ENCODE measurements around the gene THOP1.
"Not testable (repeated sequence)": the region's sequence is repeated elsewhere in the genome, so short reads cannot be mapped to it uniquely, and the experiment has no call there.

THOP1 gene

GRCh38 chr19:2782936-2783780 lies 2.1 kb upstream of the THOP1 start, which contains the start of gene SGTA:
Gene SGTA (minus strand): TSS chr19:2783273. CDS start chr19:2769068, 14,205 bp downstream.
- peak; percentile 90 for DNase-seq

- no peak for DNase-seq
These were observed 1.5 kb upstream of the THOP1 start for GRCh38 chr19:2783781-2784145.

GRCh38 chr19:2787115-2787514 lies 1.8 kb downstream of the THOP1 start:
- DNase-seq = no peak

- no peak for DNase-seq
These were observed 2.9 kb downstream of the THOP1 start for GRCh38 chr19:2788237-2788636.

GRCh38 chr19:2790194-2790556 lies 4.9 kb downstream of the THOP1 start:
- no peak for DNase-seq

GRCh38 chr19:2790557-2791271 lies 5.4 kb downstream of the THOP1 start:
- DNase-seq = no peak

GRCh38 chr19:2791440-2791839 lies 6.1 kb downstream of the THOP1 start:
- DNase-seq = no peak

GRCh38 chr19:2791876-2792275 lies 6.6 kb downstream of the THOP1 start:
- DNase-seq = no peak

GRCh38 chr19:2792666-2793065 lies 7.4 kb downstream of the THOP1 start:
- not testable (repeated sequence) for DNase-seq

- no peak for DNase-seq
These were observed 7.8 kb downstream of the THOP1 start for GRCh38 chr19:2793126-2793525.

GRCh38 chr19:2793577-2793976 lies 8.3 kb downstream of the THOP1 start:
- no peak for DNase-seq

GRCh38 chr19:2795827-2796658 lies 10.7 kb downstream of the THOP1 start:
- DNase-seq = no peak

- no peak for DNase-seq
These were observed 11.5 kb downstream of the THOP1 start for GRCh38 chr19:2796659-2797266.

- DNase-seq = no peak
These were observed 12.0 kb downstream of the THOP1 start for GRCh38 chr19:2797280-2797679.

- no peak for DNase-seq
These were observed 12.9 kb downstream of the THOP1 start for GRCh38 chr19:2798158-2798685.

GRCh38 chr19:2798733-2799132 lies 13.4 kb downstream of the THOP1 start:
- DNase-seq = no peak

- DNase-seq = no peak
These were observed 14.1 kb downstream of the THOP1 start for GRCh38 chr19:2799273-2800020.

GRCh38 chr19:2800506-2800905 lies 15.2 kb downstream of the THOP1 start:
- DNase-seq = no peak

GRCh38 chr19:2802826-2803225 lies 17.5 kb downstream of the THOP1 start:
- DNase-seq = no peak

- no peak for DNase-seq
These were observed 18.3 kb downstream of the THOP1 start for GRCh38 chr19:2803486-2804155.
